ENCODE data around the gene BRSK2.

DNA sequence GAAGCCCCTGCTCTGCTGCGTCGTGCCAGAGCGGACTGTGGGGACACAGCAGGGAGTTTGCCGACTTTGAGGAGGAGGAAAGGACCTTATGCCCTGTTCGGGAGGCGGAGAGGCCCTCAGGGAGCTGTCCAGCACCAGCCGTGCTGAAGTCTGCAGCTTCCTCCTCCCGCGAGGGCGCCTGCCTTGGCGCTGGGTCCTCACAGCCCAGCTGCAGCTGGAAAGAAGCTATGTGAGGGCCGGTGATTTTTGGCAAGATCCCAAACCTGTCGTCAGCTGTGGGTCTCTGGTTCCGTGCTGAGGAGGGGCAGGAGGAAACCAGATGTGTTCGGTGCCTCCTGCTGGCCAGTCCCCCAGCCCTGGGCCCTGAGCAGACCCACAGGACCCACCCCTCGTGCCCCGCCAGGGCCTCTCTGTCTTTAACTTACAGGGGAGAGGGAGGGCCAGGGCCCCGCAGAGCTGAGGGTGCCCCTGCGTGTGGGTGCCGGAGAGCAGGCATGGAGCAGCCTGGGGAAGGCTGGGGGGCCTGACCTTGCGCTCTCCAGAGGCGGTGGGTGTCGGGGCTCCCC, 12.0 kb downstream of the BRSK2 start:
- no peak for TF ChIP-seq EZH2 (IDR thresholded peaks at IDR 0.05; ENCODE audit: insufficient read depth, poor library complexity, severe bottlenecking)
- TF ChIP-seq EZH2phosphoT487 (IDR thresholded peaks at IDR 0.05; ENCODE audit: insufficient read depth, low read depth): no peak

All from GM23248 (cell line).